HEK293T (cell line): Measurements from ENCODE around the gene LYSMD1.

ENCODE experiments used
- CTCF ChIA-PET: fragments of 350-600 bp; formaldehyde crosslinking; extraction: SDS; loops from one replicate; lab custom pipeline; 2021; ENCODE audit warnings: antibody characterized with exemption, inconsistent platforms; lab: Yijun Ruan, JAX
- POLR2A ChIA-PET: fragments of 350-600 bp; formaldehyde crosslinking; extraction: SDS; loops from one replicate; lab custom pipeline; 2020; ENCODE audit warnings: antibody characterized with exemption, inconsistent platforms; lab: Yijun Ruan, JAX
- DNase-seq: peaks from one replicate; pipeline ENCODE4 v3.0.0; 2012; ENCODE audit warnings: mixed read lengths; ENCODE audit errors: extremely low spot score
- ARNT ChIP-seq: fragments of 450-650 bp; IDR thresholded peaks from 2 replicates; pipeline ENCODE4 v1.6.1; 2017; ENCODE audit warnings: mild to moderate bottlenecking
- BHLHE40 ChIP-seq: fragments of 450-650 bp; IDR thresholded peaks from 2 replicates; pipeline ENCODE4 v1.6.1; 2016; ENCODE audit warnings: mild to moderate bottlenecking, moderate library complexity, borderline replicate concordance
- CTBP1 ChIP-seq: fragments of 450-650 bp; IDR thresholded peaks from 2 replicates; pipeline ENCODE4 v1.6.1; 2016; ENCODE audit warnings: borderline replicate concordance
- ELF4 ChIP-seq: fragments of 450-650 bp; IDR thresholded peaks from 2 replicates; pipeline ENCODE4 v1.6.1; 2017; ENCODE audit warnings: antibody characterized with exemption
- FOXA1 ChIP-seq: fragments of 450-650 bp; IDR thresholded peaks from 2 replicates; pipeline ENCODE4 v1.6.1; 2016; ENCODE audit warnings: mild to moderate bottlenecking
- FOXK2 ChIP-seq: fragments of 450-650 bp; IDR thresholded peaks from 2 replicates; pipeline ENCODE4 v1.6.1; 2016; ENCODE audit warnings: mild to moderate bottlenecking
- FOXM1 ChIP-seq: fragments of 450-650 bp; IDR thresholded peaks from 2 replicates; pipeline ENCODE4 v1.6.1; 2017; ENCODE audit warnings: mild to moderate bottlenecking, borderline replicate concordance
- HDGF ChIP-seq: fragments of 450-650 bp; IDR thresholded peaks from 2 replicates; pipeline ENCODE4 v1.6.1; 2017; ENCODE audit warnings: antibody characterized with exemption, borderline replicate concordance
- L3MBTL2 ChIP-seq: fragments of 450-650 bp; conservative IDR thresholded peaks from 2 replicates; pipeline ENCODE4 v1.6.1; 2016; ENCODE audit warnings: mild to moderate bottlenecking
- LEF1 ChIP-seq: fragments of 450-650 bp; IDR thresholded peaks from 2 replicates; pipeline ENCODE4 v1.6.1; 2017; ENCODE audit warnings: mild to moderate bottlenecking, borderline replicate concordance
- NFRKB ChIP-seq: fragments of 450-650 bp; IDR thresholded peaks from 2 replicates; pipeline ENCODE4 v1.6.1; 2016; ENCODE audit warnings: mild to moderate bottlenecking, moderate library complexity
- SP1 ChIP-seq: fragments of 450-650 bp; IDR thresholded peaks from 2 replicates; pipeline ENCODE4 v1.6.1; 2017
- SUZ12 ChIP-seq: fragments of 450-650 bp; IDR thresholded peaks from 2 replicates; pipeline ENCODE4 v1.6.1; 2016; ENCODE audit warnings: mild to moderate bottlenecking
- TARDBP ChIP-seq: fragments of 450-650 bp; IDR thresholded peaks from 2 replicates; pipeline ENCODE4 v1.6.1; 2016
- ZNF384 ChIP-seq: fragments of 450-650 bp; IDR thresholded peaks from 2 replicates; pipeline ENCODE4 v1.6.1; 2016
- TF ChIP-seq, protein P1 (sequence below): fragments of 450-650 bp; IDR thresholded peaks from 2 replicates; pipeline ENCODE4 v1.6.1; 2016

LYSMD1 gene

DNA sequence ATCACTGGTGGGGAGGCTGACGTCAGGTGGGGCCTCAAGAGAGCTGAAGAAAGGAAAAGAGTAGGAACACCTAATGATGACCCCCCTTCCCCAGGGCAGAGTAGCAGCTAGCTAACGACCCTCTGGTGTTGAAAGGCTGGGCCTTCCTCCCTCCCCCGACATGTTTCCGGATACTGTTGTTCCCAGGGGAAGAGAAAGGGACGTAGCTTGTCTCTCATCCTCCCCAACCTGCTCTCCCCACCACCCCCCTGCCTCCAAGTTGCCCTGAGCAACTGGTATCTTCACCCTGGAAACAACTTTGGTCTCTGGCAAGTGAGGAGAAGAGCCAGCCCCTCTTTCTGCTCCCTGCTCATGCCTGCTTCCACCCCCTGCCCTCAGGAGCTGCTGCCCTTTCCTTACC, 21.7 kb downstream of the LYSMD1 start:
- POLR2A ChIA-PET, result no interaction called here
- no peak for TF ChIP-seq SUZ12
- TF ChIP-seq FOXK2, result no peak
- TF ChIP-seq LEF1, result no peak
- no peak for TF ChIP-seq CTBP1
- no peak for TF ChIP-seq HDGF
- TF ChIP-seq BHLHE40, result no peak
- no peak for TF ChIP-seq L3MBTL2
- TF ChIP-seq ELF4, result no peak
- TF ChIP-seq FOXA1, result no peak
- no peak for TF ChIP-seq NFRKB
- no peak for TF ChIP-seq ARNT
- TF ChIP-seq TARDBP, result no peak
- TF ChIP-seq, protein P1, sequence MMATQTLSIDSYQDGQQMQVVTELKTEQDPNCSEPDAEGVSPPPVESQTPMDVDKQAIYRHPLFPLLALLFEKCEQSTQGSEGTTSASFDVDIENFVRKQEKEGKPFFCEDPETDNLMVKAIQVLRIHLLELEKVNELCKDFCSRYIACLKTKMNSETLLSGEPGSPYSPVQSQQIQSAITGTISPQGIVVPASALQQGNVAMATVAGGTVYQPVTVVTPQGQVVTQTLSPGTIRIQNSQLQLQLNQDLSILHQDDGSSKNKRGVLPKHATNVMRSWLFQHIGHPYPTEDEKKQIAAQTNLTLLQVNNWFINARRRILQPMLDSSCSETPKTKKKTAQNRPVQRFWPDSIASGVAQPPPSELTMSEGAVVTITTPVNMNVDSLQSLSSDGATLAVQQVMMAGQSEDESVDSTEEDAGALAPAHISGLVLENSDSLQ, result no peak
- no peak for TF ChIP-seq ZNF384
- TF ChIP-seq FOXM1, result no peak
- TF ChIP-seq SP1, result no peak
- CTCF ChIA-PET, result interaction anchor here (0.8 kb wide), 1 partner anchor 45 kb away, joined by 3 read pairs; no protein-coding TSS in a partner anchor
- DNase-seq, result no peak

- CTCF ChIA-PET, result interaction anchor here (0.6 kb wide), 1 partner anchor 13 kb away, joined by 4 read pairs; no protein-coding TSS in a partner anchor
- POLR2A ChIA-PET, result no interaction called here
- DNase-seq, result no peak
- TF ChIP-seq L3MBTL2 (no peak), TARDBP (no peak), LEF1 (no peak), ZNF384 (no peak), HDGF (no peak), ELF4 (no peak), FOXM1 (no peak), SUZ12 (no peak), FOXA1 (no peak), FOXK2 (no peak), ARNT (no peak), SP1 (no peak), BHLHE40 (no peak), NFRKB (no peak)
- TF ChIP-seq, protein P1, result no peak
Observed at GRCh38 chr1:151143057-151143435, 22.7 kb downstream of the LYSMD1 start.

DNA sequence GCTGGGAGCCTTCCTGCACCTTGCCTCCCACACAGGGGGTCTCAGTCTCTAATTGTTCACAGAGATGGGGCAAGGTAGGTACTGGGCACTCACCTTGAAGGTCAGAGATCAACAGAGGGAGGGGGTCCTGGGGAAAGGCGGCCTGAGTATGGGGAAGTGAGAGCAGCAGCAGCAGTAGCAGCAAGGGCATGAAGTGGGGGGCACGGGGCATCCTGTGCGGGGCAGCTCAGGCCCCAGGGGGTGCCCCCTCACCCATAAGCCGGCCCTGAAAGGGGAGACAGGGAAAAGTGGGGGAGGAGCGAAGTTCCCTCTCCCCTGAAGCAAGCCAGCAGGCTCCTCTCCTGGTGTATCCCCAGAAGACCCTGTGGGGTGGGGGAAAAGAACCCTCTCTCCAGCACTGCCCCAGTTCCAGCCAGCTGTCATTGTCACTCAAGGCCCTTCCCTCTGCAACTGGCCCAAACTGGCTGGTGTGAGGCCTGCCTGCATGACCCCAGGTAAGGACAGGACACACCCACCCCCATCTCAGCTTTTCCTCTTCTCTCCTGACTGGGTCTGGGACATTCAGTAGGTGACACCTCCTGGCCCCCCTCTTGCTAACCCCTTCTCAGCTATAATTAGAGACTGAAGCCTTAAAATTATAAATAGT, 23.2 kb downstream of the LYSMD1 start:
- POLR2A ChIA-PET, result no interaction called here
- TF ChIP-seq L3MBTL2, result no peak
- TF ChIP-seq HDGF, result no peak
- TF ChIP-seq ZNF384, result no peak
- no peak for TF ChIP-seq BHLHE40
- no peak for TF ChIP-seq FOXM1
- no peak for TF ChIP-seq CTBP1
- TF ChIP-seq ELF4, result no peak
- TF ChIP-seq LEF1, result no peak
- DNase-seq, result no peak
- CTCF ChIA-PET, result interaction anchor here (0.6 kb wide), 1 partner anchor 42 kb away, joined by 6 read pairs; no protein-coding TSS in a partner anchor

DNA sequence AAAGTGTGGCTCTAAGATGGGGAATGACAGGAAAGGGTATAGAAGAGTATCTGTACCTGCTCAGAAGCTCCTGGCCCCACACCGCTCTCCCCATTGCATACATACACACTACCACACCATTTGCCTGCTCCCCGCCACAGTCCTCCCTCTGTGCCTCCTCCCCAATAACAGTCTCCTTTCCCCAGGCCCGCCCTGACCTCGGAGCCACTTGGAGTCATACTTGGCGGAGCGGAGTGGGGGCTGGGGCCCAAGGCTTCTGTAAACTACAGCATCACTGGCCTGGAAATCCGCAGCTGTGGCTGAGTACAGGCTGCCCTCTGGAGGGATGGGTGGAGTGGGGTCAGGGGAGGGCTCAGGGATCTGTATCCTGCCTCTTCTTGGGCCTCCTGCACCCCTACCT, 27.9 kb downstream of the LYSMD1 start:
- POLR2A ChIA-PET, result no interaction called here
- CTCF ChIA-PET, result no interaction called here
- no peak for TF ChIP-seq SP1
- TF ChIP-seq HDGF, result no peak
- TF ChIP-seq LEF1, result no peak
- no peak for TF ChIP-seq NFRKB
- no peak for TF ChIP-seq SUZ12
- no peak for TF ChIP-seq ELF4
- no peak for TF ChIP-seq TARDBP
- TF ChIP-seq CTBP1, result no peak
- TF ChIP-seq FOXK2, result no peak
- TF ChIP-seq ARNT, result no peak
- TF ChIP-seq L3MBTL2, result no peak
- TF ChIP-seq, protein P1, result no peak
- no peak for TF ChIP-seq FOXA1
- no peak for DNase-seq

- no peak for DNase-seq
- ChIA-PET CTCF (interaction anchor here (1.1 to 1.2 kb wide), 2 partner anchors 21 to 36 kb away, joined by 3 to 4 read pairs; partner anchors contain the start of gene TNFAIP8L2), POLR2A (interaction anchor here (0.7 kb wide), 1 partner anchor 9 kb away, joined by 3 read pairs; no protein-coding TSS in a partner anchor)
- TF ChIP-seq FOXM1, result no peak
- TF ChIP-seq BHLHE40, result no peak
- no peak for TF ChIP-seq FOXA1
- no peak for TF ChIP-seq SUZ12
- no peak for TF ChIP-seq L3MBTL2
- no peak for TF ChIP-seq ZNF384
- no peak for TF ChIP-seq ARNT
- TF ChIP-seq LEF1, result no peak
- TF ChIP-seq ELF4, result no peak
- no peak for TF ChIP-seq TARDBP
- no peak for TF ChIP-seq SP1
- TF ChIP-seq NFRKB, result no peak
- no peak for TF ChIP-seq HDGF
- no peak for TF ChIP-seq FOXK2
- TF ChIP-seq, protein P1, result no peak
Observed at GRCh38 chr1:151135433-151136385, 30.0 kb downstream of the LYSMD1 start.
